SU-DHL-6 (cell line): Measurements from ENCODE around the gene BCKDHB.

Experiments
- H2AFZ ChIP-seq: fragments of 200-600 bp; sonication (generic); 2 replicates; pipeline ENCODE4 v1.6.1; 2014; ENCODE audit warnings: low read depth, mild to moderate bottlenecking, moderate library complexity, mixed read lengths, antibody characterized with exemption, low read length; ENCODE audit not compliant: severe bottlenecking
- H3F3A ChIP-seq: fragments of 200-600 bp; shearing (Covaris generic); 2 replicates; pipeline ENCODE4 v1.6.0; 2016; ENCODE audit warnings: antibody characterized with exemption, mild to moderate bottlenecking; ENCODE audit not compliant: insufficient read depth
- H3K27ac ChIP-seq: fragments of 200-600 bp; sonication (generic); 2 replicates; pipeline ENCODE4 v1.5.1; 2016; ENCODE audit warnings: low read depth, mild to moderate bottlenecking, low read length, moderate library complexity, mixed read lengths
- H3K27me3 ChIP-seq: fragments of 200-600 bp; sonication (generic), shearing (Covaris generic); 2 replicates; pipeline ENCODE4 v1.6.0; 2014; ENCODE audit warnings: mild to moderate bottlenecking, low read length
- H3K36me3 ChIP-seq: fragments of 200-600 bp; sonication (generic); 2 replicates; pipeline ENCODE4 v1.6.1; 2014; ENCODE audit warnings: mild to moderate bottlenecking, low read length, mixed read lengths
- H3K4me2 ChIP-seq: fragments of 300-600, 200-600 bp; shearing (Covaris generic), sonication (generic); 2 replicates; pipeline ENCODE4 v1.6.0; 2014; ENCODE audit warnings: low read length, low read depth, mild to moderate bottlenecking; ENCODE audit not compliant: poor library complexity, severe bottlenecking
- H3K4me3 ChIP-seq: fragments of 200-600 bp; sonication (generic); 2 replicates; pipeline ENCODE4 v1.5.1; 2014; ENCODE audit warnings: antibody characterized with exemption, low read length, mild to moderate bottlenecking, mixed read lengths; ENCODE audit not compliant: insufficient read depth, poor library complexity, severe bottlenecking
- H3K79me2 ChIP-seq: fragments of 200-600 bp; sonication (generic); 2 replicates; pipeline ENCODE4 v1.6.1; 2014; ENCODE audit warnings: mild to moderate bottlenecking, low read length, moderate library complexity; ENCODE audit not compliant: insufficient read depth
- H3K9ac ChIP-seq: fragments of 200-600 bp; sonication (generic); 2 replicates; pipeline ENCODE4 v1.7.0; 2014; ENCODE audit warnings: mild to moderate bottlenecking, low read length
- H3K9me2 ChIP-seq: fragments of 200-600 bp; sonication (generic); replicated peaks from 2 replicates; pipeline ENCODE4 v1.6.1; 2014; ENCODE audit warnings: low read length; ENCODE audit not compliant: insufficient read depth
- H3K9me3 ChIP-seq: fragments of 200-600 bp; sonication (generic); 2 replicates; pipeline ENCODE4 v1.6.1; 2014; ENCODE audit warnings: low read length, mixed read lengths; ENCODE audit not compliant: insufficient read depth
- H4K20me1 ChIP-seq: fragments of 200-600 bp; sonication (generic); 2 replicates; pipeline ENCODE4 v1.6.1; 2014; ENCODE audit warnings: low read depth, mild to moderate bottlenecking, antibody characterized with exemption, low read length, moderate library complexity, mixed read lengths
- CTCF ChIP-seq: fragments of 200-600 bp; sonication (generic); IDR thresholded peaks from one replicate; pipeline ENCODE4 v1.5.1; 2017; ENCODE audit warnings: antibody characterized with exemption, mild to moderate bottlenecking, low read length, moderate library complexity; ENCODE audit not compliant: insufficient read depth, poor library complexity, severe bottlenecking
- EZH2phosphoT487 ChIP-seq: fragments of 200-600 bp; sonication (generic), shearing (Covaris generic); conservative IDR thresholded peaks from 2 replicates; pipeline ENCODE4 v1.6.1; 2018; ENCODE audit warnings: mild to moderate bottlenecking, antibody characterized with exemption, low read length, moderate library complexity, mixed read lengths

BCKDHB gene

GRCh38 chr6:80145921-80146320 lies 39.5 kb downstream of the BCKDHB start:
- H3K27ac ChIP-seq = no peak overlapping the region
- TF ChIP-seq CTCF (no peak), EZH2phosphoT487 (no peak)
- 0 out of 2 replicates have a peak, but pooled peaks cover 2% of the 10 kb centered on the region for H3K36me3 ChIP-seq
- no peaks in the 10 kb centered on the region for H4K20me1 ChIP-seq
- H3K4me3 ChIP-seq = no peak overlapping the region
- H3K9me3 ChIP-seq = no peaks in the 10 kb centered on the region
- H3K4me2 ChIP-seq = no peak overlapping the region
- H3K27me3 ChIP-seq = no peaks in the 10 kb centered on the region
- no peaks in the 10 kb centered on the region for H3K79me2 ChIP-seq
- H3F3A ChIP-seq = no peaks in the 10 kb centered on the region
- H3K9me2 ChIP-seq = no peaks in the 10 kb centered on the region
- H2AFZ ChIP-seq = no peak overlapping the region
- H3K9ac ChIP-seq = no peak overlapping the region

GRCh38 chr6:80148220-80148619 lies 41.7 kb downstream of the BCKDHB start:
- H3F3A ChIP-seq = no peaks in the 10 kb centered on the region
- no peak overlapping the region for H3K4me2 ChIP-seq
- no peaks in the 10 kb centered on the region for H3K9me2 ChIP-seq
- H3K27ac ChIP-seq = no peak overlapping the region
- H2AFZ ChIP-seq = no peak overlapping the region
- no peaks in the 10 kb centered on the region for H3K36me3 ChIP-seq
- no peak overlapping the region for H3K4me3 ChIP-seq
- no peaks in the 10 kb centered on the region for H3K79me2 ChIP-seq
- no peaks in the 10 kb centered on the region for H3K9me3 ChIP-seq
- no peak for TF ChIP-seq CTCF
- no peak for TF ChIP-seq EZH2phosphoT487
- no peak overlapping the region for H3K9ac ChIP-seq
- H4K20me1 ChIP-seq = no peaks in the 10 kb centered on the region
- H3K27me3 ChIP-seq = no peaks in the 10 kb centered on the region

- H3K79me2 ChIP-seq = no peaks in the 10 kb centered on the region
- TF ChIP-seq CTCF = no peak
- no peak for TF ChIP-seq EZH2phosphoT487
These were observed 45.2 kb downstream of the BCKDHB start for GRCh38 chr6:80151635-80152034.

More at GRCh38 chr6:80151635-80152034, 45.2 kb downstream of the BCKDHB start:
- Histone ChIP-seq H3K9me2 (no peaks in the 10 kb centered on the region), H3K27me3 (no peaks in the 10 kb centered on the region), H3K27ac (no peak overlapping the region), H3K9me3 (no peaks in the 10 kb centered on the region), H3K4me2 (no peak overlapping the region), H2AFZ (no peak overlapping the region), H3K9ac (no peak overlapping the region), H4K20me1 (no peaks in the 10 kb centered on the region), H3F3A (no peaks in the 10 kb centered on the region), H3K36me3 (no peaks in the 10 kb centered on the region), H3K4me3 (no peak overlapping the region)
